Panc1 (cell line): Measurements from ENCODE around the gene SERTAD2.

Experiments
- CTCF ChIP-seq: fragments of 450-650 bp; IDR thresholded peaks from 2 replicates; pipeline ENCODE4 v1.5.1; 2017; ENCODE audit warnings: mild to moderate bottlenecking
- POLR2AphosphoS5 ChIP-seq: IDR thresholded peaks from 2 replicates; pipeline ENCODE4 v1.6.1; 2012; ENCODE audit warnings: mild to moderate bottlenecking, low read depth, low read length, moderate library complexity
- REST ChIP-seq, 2 experiments: IDR thresholded peaks; 2 replicates each; pipeline ENCODE4 v1.6.1; 2011 to 2012; ENCODE audit warnings: low read depth in 2 of 2, control low read depth in 1 of 2, low read length in 1 of 2, mild to moderate bottlenecking in 1 of 2, moderate library complexity in 1 of 2; ENCODE audit not compliant: insufficient read depth in 1 of 2
- SIN3A ChIP-seq: IDR thresholded peaks from 2 replicates; pipeline ENCODE4 v1.6.1; 2012; ENCODE audit warnings: low read depth, mild to moderate bottlenecking, low read length, moderate library complexity, borderline replicate concordance; ENCODE audit not compliant: insufficient read depth
- TCF7L2 ChIP-seq: IDR thresholded peaks from 2 replicates; pipeline ENCODE4 v1.6.1; 2011; ENCODE audit warnings: mild to moderate bottlenecking, low read depth, low read length, inconsistent platforms

GRCh38 chr2:64667535-64667934 is 13.8 kb upstream of the SERTAD2 start:
- TF ChIP-seq SIN3A (no peak), TCF7L2 (no peak), CTCF (no peak), POLR2AphosphoS5 (no peak), REST (IDR thresholded peaks at IDR 0.05; ENCODE audit: insufficient read depth in 1 of 2, low read depth in 2 of 2, low read length in 1 of 2) (no peak)
